Omental fat pad (tissue), 4 donors: ENCODE data around the gene RAB17. TPM values are rescaled to one million over a fixed set of nuclear protein-coding genes. Genes with fewer than 3 reads are reported as not detected.

Experiments
- ATAC-seq: fragments of 150-250 bp; one replicate; pipeline ENCODE4 v1.9.1; 2016; ENCODE audit warnings: mild to moderate bottlenecking, moderate library complexity; ENCODE audit not compliant: low FRiP score
- DNase-seq: peaks from one replicate; pipeline ENCODE4 v3.0.0-alpha.2; 2019; ENCODE audit warnings: low spot score
- total RNA-seq, 4 donors: library from RNA; depleted of rRNA; stranded (reverse); fragments of >200 nt; gene quantifications; one replicate each; pipeline ENCODE4 v1.1.0, GENCODE V29; 2016
- TF ChIP-seq, protein P1 (sequence below), 3 donors: fragments of 450-650 bp; IDR thresholded peaks; one replicate each; pipeline ENCODE4 v1.5.1; 2016 to 2017; ENCODE audit warnings: antibody characterized with exemption in 3 of 3, mild to moderate bottlenecking in 3 of 3, moderate library complexity in 2 of 3

Gene RAB17
- total RNA-seq, 4 donors from 2014 or later, result 0.84 to 8.6 (median 3.5) TPM; not detected in 1

DNA sequence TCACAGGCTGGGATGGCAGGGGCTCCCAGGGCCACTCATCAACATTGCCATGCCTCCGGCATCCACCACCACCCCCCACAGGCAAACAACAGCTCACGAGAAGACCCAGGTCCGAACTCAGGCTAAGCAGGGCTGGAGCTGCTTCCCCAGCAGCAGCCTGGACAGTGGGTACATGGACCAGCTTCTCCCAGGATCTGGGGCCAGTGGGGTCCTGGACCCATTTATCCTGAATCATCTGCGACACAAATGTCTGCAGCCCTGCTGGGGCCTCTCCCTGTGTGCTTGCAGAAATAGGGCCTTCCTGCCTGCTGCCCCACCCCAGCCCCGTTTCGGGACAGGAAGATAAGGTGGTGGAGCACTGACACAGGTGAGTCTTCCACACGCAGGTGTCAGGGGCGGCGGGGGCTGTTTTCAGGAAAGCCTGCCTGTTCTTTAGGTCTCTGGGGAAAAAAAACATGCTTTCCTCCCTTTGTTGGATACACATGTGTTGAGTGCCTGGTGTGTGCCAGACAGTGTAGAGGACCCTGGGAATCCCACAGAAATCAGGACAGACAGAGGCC, 19.7 kb downstream of the RAB17 start:
- TF ChIP-seq, protein P1, sequence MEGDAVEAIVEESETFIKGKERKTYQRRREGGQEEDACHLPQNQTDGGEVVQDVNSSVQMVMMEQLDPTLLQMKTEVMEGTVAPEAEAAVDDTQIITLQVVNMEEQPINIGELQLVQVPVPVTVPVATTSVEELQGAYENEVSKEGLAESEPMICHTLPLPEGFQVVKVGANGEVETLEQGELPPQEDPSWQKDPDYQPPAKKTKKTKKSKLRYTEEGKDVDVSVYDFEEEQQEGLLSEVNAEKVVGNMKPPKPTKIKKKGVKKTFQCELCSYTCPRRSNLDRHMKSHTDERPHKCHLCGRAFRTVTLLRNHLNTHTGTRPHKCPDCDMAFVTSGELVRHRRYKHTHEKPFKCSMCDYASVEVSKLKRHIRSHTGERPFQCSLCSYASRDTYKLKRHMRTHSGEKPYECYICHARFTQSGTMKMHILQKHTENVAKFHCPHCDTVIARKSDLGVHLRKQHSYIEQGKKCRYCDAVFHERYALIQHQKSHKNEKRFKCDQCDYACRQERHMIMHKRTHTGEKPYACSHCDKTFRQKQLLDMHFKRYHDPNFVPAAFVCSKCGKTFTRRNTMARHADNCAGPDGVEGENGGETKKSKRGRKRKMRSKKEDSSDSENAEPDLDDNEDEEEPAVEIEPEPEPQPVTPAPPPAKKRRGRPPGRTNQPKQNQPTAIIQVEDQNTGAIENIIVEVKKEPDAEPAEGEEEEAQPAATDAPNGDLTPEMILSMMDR (IDR thresholded peaks at IDR 0.05), result no peak
- ATAC-seq, result no peak
- no peak for DNase-seq

DNA sequence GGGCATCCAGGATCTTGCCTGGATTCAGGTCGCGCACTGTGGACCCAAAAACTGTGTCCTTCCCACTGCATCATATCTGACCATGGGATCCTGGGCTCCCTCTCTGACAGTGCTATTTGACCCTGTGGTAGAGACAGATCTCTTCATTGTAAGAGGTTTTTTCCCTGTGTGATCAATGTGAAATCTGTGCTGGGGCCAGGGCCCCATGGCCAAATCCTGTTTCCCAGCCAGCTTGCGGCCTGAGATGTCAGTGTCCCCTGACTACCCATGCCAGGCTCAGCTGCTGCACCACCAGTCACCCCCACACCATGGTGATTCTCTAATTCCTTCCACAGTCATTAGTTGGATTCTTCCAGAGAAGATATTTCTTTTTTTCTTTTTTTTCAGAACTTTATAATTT, 20.6 kb downstream of the RAB17 start:
- no peak for ATAC-seq
- TF ChIP-seq, protein P1 (IDR thresholded peaks at IDR 0.05), result no peak
- DNase-seq, result no peak

DNA sequence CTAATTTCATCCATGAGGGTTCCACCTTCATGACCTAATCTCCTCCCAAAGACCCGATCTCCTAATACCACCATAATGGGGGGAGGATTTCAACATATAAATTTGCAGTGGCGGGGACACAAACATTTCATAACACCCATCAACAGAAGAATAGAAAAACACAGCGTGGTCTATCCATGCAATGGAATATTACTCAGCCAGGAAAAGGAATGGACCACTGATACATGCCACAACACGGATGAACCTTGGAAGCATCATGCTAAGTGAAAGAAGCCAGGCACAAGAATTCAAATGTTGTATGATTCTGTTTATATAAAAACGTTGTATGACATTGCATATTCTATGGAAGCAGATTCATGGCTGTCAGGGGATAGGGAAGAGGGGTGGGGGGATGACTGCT, 21.5 kb downstream of the RAB17 start:
- ATAC-seq (no peak), DNase-seq (no peak)
- TF ChIP-seq, protein P1 (IDR thresholded peaks at IDR 0.05), result no peak

DNA sequence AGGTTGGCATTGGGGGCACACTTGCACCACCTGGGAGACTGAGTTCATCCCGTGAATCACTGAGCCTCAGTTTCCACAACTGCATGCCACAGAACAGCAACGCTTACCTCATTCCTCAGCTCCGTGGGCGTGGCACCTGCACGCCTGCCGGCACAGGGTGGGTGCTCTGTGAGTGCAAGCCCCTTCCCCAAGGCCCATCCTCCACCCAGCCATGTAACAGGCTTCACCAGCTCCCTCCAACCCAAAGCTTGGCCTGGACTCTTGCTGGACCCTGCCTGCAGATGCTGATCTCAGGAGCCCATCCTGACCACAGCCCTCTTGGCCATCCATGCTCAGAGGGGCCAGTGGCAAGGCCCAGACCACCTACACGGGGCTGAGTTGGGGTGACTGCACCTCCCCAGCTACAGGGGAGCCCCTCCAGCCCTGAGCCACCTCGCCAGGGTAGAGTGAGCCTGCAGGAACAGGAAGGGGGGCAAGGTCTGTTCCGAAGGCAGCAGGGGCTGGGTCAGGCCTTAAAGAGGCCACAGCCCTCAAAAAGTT, 22.3 kb downstream of the RAB17 start:
- ATAC-seq (no peak), DNase-seq (no peak)
- TF ChIP-seq, protein P1 (IDR thresholded peaks at IDR 0.05), result no peak

DNA sequence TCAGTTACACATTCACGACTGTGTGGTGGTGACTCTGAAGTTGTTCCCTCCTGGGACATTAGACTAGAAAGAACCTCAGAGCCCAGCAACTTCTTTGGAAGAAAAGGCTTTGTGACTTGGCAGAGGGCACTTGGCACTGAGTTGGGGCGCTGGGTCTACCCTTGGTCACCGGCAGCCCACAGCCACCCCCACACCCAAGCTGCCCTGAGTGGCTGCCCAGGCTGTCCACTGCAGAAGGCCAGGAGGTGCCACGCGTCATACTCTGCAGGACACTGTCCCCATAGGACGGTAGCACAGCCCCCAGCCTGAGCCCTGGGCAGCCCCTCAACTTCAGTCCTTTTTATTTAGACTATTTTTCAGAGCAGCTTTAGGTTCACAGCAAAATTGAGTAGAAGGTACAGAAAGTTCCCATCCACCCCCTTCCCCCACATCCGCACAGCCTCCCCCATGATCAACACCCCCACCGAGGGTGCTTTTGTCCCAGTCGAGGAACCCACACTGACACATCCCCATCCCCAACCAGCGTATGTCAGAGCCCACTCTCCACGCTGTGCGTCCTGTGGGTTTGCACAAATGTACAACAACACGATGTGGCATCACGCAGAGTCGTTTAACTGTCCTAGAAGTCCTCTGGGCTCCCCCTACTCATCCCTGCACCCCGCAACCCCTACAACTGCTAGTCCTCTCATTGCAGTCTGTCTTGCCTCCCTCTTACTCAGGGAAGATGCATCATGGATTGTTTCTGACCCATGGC, 23.1 kb downstream of the RAB17 start:
- DNase-seq (no peak), ATAC-seq (no peak)
- TF ChIP-seq, protein P1 (IDR thresholded peaks at IDR 0.05), result no peak

DNA sequence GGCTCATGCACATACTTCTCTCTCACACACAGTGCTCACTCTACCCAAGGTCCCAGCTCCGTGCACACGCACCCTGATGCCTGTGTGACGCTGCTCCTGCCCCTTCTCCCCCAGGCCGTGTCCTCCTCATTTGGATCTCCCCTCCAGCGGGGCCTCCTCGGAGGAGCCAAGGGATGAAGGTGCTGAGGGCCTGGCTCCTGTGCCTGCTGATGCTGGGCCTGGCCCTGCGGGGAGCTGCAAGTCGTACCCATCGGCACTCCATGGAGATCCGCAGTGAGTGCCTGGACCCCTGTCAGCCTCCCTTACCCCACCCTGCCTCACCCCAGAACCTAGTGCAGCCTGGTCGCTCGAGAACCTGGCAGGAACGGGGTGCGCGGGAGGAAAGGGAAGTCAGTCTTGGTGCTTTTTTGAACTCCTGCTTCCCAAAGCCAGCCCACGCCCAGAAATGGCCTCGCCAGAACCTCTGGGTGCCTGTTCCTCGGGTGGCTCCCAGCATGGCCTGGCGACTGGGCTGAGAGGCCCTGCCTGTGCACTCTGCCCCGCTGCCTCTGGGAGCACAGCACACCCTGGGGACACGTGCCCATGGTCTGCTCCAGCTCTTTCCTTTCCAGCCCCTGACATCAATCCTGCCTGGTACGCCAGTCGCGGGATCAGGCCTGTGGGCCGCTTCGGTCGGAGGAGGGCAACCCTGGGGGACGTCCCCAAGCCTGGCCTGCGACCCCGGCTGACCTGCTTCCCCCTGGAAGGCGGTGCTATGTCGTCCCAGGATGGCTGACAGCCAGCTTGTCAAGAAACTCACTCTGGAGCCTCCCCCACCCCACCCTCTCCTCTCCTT, 23.9 kb downstream of the RAB17 start, which contains the start of gene PRLH:
TSS of gene PRLH (plus strand) at position 174 of the 835 bp plus-strand sequence. CDS start at position 174, 0 bp downstream.
- ATAC-seq (no peak), DNase-seq (no peak)
- TF ChIP-seq, protein P1 (IDR thresholded peaks at IDR 0.05), result no peak
